HG02870 (cell line): ENCODE results near the gene ZNF695.
A peak's percentile ranks its signal among the peaks of the same experiment; 100 is the strongest.

Experiments used
- ATAC-seq: cut with Tn5 transposase; IDR thresholded peaks from one replicate; pipeline ENCODE4 v1.9.1; 2021; ENCODE audit warnings: mild to moderate bottlenecking, moderate library complexity; ENCODE audit not compliant: unreplicated experiment

Gene ZNF695

DNA sequence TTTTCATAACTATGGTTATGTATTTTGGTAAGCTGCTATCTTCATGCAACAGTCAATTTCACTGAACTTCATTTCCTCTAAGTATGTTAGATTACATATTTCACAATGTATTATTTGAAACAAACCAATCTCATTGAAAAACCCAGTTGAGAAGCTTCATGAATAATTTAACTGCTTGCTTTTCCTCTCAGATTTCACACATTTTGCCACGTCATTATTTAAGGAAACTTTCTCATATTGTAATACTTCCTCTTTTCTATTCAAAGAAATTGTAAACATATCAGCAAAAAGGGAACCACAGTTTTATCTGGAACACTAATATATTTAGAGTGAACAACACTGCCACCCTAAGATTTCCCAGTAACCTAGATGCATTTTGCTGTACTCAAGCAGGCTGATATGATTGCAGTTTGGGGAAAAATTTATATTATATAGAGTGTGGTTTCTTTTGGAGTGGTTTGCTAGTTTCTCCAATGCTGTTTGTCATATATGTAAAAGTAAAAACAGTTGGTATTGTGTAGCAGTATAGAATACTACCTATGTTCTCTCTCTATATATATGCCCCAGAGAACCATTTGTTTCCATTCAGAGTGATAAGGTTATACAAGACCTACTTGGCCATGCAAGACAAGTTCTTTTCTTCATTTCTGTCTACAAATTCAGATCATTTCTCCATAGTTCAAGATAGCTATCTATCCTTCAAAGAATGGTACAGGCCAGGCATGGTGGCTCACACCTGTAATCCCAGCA lies 47.7 kb downstream of the ZNF695 start:
- peak; percentile 42 for ATAC-seq

- no peak for ATAC-seq
These were observed 53.7 kb downstream of the ZNF695 start for GRCh38 chr1:246954126-246954525.

DNA sequence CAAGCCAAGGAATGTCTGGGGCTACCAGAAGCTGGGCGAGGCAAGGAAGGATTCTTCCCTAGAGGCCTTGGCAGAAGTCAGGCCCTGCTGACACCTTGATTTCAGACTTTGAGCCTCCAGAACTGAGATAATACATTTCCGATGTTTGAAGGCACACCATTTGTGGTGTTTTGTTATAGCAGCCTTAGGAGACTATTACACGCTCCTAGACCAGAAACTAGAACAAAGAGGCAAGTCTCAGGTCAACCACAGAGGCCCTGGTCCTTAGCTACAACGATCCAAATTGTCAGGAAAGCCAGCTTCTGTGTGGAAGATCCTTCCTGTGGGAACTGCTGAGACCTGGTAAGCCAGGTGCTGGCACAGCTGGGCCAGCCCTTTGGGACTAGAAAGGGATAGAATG lies 56.4 kb downstream of the ZNF695 start:
- no peak for ATAC-seq

GRCh38 chr1:246949956-246950355 lies 57.9 kb downstream of the ZNF695 start:
- no peak for ATAC-seq

- ATAC-seq, result no peak
These were observed 60.6 kb downstream of the ZNF695 start for GRCh38 chr1:246947255-246947654.

DNA sequence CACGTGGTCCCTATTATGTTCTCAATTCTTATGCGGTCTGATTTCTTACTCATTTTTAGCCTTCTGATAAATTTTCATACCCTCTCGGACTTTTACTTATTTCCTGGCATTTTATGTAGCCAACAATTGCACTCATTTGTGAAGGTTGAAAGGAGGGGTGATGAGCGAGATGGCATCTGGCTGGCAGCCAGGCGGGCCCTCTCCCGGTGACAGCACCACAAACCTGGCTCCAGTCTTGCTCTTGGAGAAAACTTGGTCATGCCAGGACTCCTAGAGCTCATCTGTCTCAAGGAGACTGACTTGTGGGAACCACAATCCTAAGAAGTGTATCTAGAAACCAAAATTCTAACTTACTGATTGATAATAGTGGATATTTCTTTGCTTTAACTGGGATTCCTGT lies 61.5 kb downstream of the ZNF695 start:
- no peak for ATAC-seq
